ENCODE results near the gene GALNT9.

The GALNT9 gene

GRCh38 chr12:132166801-132167591 is 162.4 kb downstream of the GALNT9 start:
- DNase-seq = no peak

GRCh38 chr12:132166093-132166492 is 163.3 kb downstream of the GALNT9 start:
- DNase-seq = no peak

DNA sequence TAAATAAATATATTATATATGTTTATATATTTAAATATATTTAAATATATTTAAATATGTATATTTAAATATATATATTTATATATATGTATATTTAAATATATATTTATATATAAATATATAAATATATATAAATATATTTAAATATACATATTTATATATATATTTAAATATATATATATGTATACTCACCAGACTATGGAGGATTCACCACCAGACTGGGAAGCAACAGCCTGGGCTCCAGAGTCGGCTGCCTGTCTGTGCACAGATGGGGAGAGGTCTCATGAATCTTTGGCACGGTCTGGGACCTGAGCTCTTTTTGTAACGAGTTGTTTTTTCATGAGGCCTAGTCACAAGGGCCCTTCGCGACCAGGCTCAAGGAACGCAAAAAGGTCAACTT is 163.8 kb downstream of the GALNT9 start:
- DNase-seq = no peak

DNA sequence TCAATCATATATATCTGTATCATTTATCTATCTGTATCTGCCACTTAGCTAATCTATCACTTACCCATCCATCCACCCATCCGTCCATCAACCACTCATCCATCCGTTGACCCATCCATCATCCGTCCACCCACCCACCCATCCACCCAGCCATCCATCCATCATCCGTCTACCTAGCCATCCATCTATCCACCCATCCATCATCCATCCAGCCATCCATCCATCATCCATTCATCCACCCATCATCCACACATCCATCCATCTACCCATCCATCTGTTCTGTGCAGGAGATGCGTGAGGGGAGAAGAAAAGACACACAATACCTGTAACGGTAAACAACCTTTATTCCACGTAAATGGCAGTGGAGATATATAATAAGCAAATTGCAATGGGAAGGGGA is 165.0 kb downstream of the GALNT9 start:
- DNase-seq = no peak

- DNase-seq = no peak
Observed at GRCh38 chr12:132163911-132164288, 165.5 kb downstream of the GALNT9 start.

DNA sequence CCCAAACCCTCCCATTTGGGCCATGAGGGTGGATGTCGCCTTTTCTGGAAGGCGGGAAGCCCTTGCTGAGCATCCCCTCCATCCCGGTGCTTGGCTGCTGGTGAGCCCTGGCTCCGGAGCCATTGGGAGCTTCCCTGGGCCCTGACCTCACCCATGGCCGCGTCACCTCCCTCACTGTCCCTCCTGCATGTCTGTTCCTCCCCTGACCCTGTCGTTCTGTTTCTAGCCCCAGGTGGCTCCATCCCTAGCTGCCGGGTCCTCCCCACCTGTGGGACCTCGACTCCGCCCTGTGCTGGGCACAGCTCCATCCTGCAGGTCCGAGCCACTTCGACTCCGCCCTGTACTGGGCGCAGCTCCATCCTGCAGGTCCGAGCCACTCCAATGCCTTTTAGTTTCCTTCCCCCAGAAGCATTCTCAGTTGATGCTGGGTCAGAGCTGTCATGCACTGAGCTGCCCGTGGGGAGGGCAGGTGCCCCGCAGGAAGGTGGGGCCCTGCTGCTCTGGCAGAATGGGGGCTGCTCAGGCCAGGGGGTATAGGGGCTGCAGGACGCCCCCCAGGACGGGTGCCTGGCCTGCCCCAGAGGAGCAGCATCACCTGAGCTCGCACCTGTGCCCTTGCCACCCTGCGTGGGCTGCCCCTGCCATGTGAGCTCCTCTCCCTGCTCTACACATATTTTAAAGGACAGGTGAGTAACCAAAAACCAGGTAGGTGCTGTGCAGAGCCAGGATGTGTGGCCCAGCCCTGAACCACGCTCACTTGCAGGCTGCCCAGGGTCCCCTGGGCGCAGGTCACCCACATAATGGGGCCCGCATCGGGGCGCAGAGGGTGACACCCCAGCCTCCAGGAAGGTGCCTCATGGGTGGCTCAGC is 166.1 kb downstream of the GALNT9 start:
- DNase-seq = no peak

DNA sequence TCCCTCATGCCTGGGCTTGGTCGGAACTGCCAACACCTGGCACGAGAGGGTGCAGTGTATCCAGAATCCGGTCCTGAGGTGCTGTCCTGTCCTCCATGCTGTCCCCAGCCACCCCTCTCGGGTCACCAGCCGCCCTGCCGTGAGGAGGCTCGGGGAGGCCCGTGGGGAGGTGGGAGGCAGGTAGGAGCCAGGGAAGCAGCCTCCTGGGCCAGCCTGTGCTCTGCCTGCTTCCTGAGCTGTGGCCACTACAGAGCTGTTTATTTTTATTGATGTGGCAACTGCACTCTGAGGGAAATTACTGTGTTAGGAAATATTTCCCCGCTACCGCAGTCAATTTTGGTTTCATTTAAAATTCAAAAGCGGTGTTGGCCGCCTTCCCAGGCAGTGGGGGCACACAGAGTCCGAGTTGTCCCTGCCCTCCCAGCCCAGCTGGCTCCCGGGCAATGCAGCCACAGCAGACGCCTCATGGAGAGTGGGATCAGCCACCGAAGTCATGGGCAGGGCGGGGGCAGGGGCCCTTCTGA is 166.8 kb downstream of the GALNT9 start:
- DNase-seq = no peak

DNA sequence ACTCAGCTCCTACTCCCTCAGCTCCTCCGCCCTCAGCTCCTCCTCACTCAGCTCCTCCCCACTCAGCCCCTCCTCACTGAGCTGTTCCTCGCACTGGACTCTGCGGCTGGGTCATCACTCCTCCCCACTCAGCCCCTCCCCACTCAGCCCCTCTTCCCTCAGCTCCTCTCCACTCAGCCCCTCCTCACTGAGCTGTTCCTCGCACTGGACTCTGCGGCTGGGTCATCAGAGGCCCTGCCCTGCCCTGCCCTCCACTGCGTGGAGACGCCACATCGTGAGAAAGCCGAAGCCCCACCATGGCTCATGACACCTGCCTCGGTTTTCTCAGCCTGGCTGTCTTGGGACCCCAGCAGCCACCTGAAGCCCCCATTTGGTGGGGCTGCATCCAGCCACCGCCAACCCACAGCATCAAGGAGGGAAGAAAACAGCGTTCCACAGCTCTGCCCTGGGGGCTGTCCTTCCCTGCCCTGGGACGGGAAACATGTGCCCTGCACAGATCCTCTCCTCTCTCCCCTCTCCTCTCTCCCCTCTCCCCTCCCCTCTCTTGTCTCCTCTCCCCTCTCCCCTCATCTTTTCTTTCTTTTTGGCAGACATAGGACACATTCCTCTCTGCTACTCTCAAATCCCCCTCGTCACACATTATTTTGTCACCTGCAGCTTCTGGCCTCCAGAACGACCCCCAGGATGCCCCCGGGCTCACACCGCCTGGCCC is 167.4 kb downstream of the GALNT9 start:
- DNase-seq = no peak

GRCh38 chr12:132161036-132161781 is 168.2 kb downstream of the GALNT9 start:
- peak; percentile 15 for DNase-seq

DNA sequence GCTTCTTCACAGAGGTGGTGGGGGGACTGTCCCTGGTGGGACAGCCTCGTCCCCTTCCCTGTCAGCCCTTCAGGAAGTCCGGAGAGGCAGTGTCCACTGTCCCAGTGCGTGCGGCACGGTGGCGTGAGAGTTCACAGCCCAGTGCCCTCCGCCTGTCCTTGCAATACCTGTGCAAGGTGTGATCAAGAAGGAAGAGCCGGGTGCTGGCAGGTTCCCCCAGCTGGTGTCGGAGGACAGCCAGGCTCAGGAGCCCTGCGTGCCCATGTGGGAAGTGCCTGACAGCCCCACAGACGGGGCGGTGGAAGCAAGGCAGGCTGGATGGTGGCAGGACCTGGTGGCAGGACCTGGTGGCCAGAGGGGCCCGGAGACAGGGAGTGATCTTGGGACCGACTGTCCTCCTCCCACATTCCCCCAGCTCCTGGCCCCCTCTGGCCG is 168.8 kb downstream of the GALNT9 start:
- no peak for DNase-seq

DNA sequence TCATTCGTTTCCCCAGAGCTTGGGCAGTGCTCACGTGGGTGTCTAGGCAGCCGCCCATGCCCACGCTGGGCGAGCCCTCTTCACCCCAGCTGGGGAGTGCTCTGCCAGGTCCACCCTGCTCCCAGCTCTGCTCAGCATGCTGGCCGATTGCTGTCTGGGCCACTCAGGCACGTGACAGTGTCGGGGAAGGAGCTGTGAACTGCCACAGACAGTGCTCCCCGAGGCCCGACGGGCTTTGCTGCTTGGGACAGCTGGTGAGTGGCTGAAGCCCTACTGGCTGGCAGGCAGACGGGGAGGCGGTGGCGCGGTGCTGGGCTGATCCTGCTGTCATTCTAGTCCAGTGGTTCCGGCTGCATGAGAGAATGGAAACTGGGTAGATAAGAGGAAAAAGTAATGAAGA is 169.4 kb downstream of the GALNT9 start:
- DNase-seq = no peak

DNA sequence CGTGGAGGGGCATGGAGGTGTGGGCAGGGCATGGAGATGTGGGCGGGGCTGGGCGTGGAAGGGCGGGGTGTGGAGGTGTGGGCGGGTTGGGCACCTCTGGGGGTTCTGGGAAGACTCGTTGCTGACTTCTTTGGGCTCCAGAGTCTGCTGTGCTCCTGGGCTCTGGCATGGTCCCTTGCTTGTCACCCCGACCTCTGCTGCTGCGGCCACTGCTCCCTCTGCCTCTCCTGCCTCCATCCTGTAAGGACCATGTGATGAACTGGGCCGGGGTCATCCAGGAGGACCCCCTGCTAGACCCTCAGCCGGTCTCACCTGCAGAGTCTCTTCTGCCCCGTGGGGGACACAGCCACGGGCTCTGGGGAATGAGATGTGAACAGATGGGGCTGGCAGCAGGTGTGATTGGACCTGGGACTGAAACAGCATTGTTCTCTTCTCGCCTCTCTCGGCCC is 169.8 kb downstream of the GALNT9 start:
- DNase-seq = no peak

DNA sequence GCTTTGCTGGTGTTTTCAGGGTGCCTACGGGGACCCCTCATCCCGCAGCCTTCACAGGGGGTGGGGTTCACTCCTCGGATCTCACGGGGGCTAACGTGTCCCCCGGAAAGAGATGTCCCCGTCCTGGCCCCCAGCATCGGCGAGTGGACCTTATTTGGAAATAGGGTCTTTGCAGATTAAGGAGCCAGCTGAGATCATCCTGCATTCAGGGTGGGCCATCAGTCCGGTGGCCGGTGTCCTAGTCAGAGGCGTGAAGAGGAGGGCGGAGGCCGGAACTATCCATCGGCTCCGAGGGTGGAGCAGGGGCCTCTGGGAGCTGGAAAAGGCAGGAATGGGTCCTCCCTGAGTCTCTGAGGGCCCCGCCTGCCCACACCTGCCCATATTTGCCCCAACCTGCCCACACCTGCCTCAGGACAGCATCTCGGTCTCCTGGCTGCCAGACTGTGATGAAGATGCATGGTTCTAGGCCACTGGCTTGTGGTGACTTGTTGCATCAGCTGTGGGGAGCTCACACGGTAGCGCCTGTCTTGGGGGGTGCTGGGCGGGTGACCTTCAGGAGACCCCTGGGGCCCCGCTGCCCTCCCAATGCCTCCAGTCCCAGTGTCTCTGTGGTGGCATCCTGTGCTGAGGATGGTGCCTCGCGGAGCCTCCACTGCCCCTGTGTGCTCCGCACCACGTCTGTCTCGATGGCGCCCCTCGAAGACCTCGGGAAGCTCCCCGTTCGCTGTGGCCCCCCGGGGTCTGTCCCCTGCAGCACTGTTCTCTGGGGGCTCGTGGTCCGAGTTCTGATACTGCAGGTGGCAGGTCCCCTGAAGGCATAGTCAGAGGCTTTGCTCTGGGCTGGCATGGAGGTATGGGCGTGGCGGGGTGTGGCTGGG is 170.5 kb downstream of the GALNT9 start:
- no peak for DNase-seq

GRCh38 chr12:132157733-132158409 is 171.5 kb downstream of the GALNT9 start:
- DNase-seq = no peak

- DNase-seq = no peak
Observed at GRCh38 chr12:132156573-132157325, 172.6 kb downstream of the GALNT9 start.

- DNase-seq = no peak
Observed at GRCh38 chr12:132155771-132156572, 173.4 kb downstream of the GALNT9 start.

- DNase-seq = no peak
Observed at GRCh38 chr12:132154941-132155770, 174.2 kb downstream of the GALNT9 start.

- no peak for DNase-seq
Observed at GRCh38 chr12:132154341-132154761, 175.0 kb downstream of the GALNT9 start.

Measured in CD4-positive, alpha-beta T cell treated with Interferon gamma for 1 hour (primary cell).